AML-193 (cell line): ENCODE data around the gene MRTFB.

Experiments
- DNase-seq, 2 experiments: peaks; one replicate each; lab custom pipeline; 2025; lab: John Stamatoyannopoulos, UW

MRTFB gene

DNA sequence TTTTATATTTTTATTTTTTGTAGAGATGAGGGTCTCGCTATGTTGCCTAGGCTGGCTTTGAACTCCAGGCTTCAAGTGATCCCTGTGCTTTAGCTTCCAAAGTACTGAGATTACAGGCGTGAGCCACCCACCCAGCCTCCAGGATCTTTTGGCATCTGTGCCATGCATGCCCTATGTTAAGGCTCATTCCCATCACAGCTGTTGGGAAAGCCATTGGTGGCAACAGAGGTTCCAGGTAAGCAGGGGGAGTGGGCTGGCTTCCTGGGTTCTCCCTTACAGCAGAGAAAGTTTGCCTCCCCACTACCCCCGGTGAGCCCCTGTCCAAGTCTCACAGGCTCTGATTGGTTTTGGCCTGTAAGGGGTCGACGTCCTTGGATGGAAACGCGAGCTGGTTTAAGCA lies 8.9 kb upstream of the MRTFB start:
- DNase-seq, result no peak

DNA sequence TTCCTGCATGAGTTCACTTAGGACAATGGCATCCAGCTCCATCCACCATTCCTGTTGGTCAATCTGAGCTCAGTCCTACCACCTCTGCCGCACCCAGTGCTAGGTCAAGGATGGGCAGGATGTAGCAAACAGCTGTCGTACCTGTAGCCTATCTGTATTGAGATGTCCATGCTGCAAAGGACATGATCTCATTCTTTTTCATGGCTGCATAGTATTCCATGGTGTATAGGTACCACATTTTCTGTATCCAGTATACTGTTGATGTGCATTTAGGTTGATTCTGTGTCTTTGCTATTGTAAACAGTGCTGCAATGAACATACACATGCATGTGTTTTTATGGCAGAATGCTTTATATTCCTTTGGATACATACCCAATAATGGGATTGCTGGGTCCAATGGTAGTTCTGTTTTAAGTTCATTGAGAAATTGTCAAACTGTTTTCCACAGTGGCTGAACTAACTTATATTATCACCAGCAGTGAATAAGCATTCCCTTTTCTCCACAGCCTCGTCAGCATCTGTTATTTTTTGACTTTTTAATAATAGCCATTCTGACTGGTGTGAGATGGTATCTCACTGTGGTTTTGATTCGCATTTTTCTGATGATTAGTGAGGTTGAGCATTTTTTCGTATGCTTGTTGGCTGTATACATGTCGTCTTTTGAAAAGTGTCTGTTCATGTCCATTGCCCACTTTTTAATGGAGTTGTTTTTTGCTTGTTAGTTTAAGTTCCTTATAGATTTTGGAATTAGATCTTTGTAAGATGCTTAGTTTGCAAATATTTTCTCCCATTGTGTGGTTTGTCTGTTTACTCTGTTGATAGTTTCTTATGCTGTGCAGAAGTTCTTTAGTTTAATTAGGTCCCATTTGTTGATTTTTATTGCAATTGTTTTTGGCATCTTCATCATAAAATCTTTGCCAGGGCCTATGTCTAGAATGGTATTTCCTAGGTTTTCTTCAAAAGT lies 7.2 kb upstream of the MRTFB start:
- DNase-seq, result no peak

DNA sequence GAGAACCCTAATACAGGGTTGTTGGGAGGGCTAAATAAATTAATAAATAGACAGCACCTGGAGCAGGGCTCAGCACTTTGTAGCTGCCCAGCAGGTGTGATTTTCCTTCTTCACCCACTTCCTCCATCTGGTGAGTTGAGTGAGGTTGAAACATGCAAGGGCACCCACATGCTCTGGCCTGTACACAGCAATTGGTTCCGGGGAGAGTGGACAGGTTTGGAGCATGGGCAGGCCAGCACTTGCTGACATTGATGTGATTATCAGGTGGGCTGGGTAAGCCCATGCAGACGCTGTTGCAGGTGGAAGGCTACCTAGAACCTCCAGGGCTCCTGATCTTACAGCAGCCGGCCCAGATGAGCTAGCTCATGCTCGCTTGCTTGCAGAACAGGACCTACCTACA lies 1.3 kb upstream of the MRTFB start:
- no peak for DNase-seq

DNA sequence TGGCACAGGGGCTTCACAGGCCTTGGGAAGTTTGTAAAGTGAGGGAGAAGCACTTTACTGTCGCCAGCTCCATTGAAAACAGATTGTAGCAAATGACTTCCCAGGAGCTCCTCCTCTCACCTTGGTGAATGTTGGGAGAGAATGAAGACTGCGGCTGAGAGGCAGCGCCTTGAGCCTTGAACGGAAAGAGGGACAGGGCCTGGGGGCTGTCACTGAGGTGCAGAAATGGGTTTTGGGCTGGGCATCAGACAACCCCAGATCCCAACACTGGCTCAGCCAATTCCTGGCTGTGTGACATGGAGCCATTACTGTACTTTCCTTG lies 603 bp upstream of the MRTFB start:
- no peak for DNase-seq

DNA sequence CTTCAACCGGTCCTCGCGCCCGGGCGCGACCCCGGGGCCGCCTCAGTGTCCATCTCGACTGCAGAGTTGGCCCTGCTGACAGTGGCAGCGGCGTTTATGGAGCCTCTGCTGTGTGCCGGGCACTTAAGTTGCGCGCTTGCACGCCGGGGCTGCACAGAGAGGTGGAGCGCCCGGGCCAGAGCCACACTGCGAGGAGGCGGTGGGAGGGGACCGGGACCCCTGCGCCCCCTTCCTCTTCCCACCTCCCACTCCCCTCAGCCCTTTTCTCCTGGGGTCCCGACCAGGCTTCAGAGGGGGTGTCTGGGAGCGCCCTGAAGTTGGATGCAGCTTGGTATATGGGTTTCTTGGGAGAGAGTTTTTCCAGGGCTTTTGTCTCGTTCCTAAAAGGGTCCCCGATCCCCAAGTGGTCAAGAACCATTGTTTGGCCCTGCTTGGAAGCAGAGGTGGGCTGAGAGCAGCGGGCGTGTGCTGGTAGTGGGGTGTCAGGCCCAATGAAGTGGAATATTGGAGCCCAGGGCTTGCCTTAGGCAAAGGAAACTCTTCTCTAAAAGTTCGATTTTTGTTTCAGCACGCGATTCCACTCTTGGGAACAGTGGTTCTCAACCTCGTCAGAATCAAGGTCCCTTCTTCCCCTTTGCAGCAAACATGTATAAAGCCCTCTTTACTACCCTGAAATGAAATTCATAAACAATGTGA lies 605 bp downstream of the MRTFB start:
- no peak for DNase-seq

DNA sequence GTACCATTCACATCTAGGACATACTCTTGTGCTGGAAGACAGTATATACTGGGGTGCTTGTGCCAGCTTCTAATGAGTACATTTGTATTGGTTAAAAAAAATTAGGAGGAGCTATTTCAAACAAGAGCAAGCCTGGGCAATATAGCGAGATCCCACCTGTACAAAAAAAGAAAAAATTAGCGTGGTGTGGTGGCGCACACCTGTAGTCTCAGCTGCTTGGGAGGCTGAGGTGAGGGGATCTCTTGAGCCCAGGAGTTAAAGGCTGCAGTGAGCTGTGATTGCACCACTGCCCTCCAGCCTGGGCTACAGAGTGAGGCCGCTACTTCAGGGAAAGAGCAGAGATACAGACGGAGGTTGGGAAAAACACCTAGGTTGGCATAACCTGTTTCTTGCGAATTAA lies 1.2 kb downstream of the MRTFB start:
- DNase-seq, result no peak

DNA sequence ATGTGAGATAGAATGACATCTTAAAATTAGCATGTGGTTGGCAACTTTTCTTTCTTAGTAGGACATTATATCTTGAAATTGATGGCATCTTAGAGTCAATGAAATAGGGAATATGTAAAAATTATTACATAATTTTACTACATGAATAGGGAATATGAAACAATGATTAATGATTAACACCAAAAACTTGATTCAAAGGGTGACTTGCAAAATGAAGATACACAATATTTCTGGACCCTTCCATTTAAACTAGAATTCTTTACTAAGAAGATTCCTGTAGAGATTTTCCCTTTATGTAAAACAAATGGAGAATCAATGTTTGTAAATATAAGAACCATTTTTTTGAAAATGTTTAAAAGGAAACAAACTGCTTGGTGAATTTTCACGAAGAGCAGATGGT lies 3.4 kb downstream of the MRTFB start:
- no peak for DNase-seq

DNA sequence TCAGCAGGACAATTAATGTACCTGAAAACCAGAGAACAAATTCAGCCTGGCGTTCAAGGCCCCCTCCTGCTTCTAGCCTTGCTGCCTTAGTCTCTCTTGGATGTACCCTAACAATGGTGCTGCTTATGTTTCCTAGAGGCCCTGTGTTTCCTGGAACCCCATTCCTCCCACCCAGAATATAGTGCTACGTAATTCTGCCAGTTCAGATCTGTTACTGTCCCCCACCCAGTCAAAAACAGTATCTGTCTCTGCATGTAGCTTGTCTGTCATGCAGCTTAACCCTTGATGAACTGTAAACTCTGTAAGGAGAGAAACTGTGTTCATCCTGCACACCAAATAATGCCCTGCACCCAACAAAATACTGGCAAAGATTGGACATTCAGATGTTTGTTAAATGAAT lies 6.8 kb downstream of the MRTFB start:
- DNase-seq, result no peak

DNA sequence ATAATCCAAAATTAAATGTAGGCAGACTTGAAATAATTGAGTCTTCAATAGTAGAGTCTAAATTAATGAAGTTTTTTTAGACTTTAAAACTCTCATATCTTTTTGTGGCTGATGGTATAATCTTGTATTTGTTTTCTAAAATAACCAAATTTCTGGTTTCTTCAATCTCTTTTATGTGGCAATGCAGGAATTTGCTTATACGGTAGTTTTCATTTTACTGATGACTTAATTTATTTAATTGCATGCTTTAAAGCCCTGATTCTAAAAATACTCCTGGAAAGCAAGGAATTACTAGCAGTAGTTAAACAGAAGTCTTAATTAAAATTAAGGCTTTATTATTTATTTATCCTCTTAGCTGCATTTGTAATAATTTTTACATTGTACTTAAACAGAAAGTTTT lies 15.4 kb downstream of the MRTFB start:
- DNase-seq, result no peak

DNA sequence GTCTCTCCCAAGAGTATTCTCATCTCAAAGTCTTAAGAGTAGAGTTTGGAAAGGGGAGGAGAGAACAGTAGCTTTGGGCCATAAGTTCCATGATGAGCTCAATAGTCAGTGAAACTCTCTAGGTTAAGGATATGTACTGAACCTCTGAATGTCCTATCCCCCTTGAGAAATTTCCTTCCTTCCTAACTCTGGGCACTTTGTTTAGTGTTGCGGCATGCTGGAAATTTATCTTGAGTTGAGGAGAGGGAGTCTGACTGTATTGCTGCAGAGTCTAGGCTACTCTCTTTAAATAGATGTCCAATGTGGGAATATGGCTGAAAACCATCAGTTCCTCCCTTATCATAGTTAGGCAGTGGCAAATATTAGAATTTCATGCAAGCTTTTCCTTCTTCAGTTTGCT lies 16.1 kb downstream of the MRTFB start:
- DNase-seq, result no peak

DNA sequence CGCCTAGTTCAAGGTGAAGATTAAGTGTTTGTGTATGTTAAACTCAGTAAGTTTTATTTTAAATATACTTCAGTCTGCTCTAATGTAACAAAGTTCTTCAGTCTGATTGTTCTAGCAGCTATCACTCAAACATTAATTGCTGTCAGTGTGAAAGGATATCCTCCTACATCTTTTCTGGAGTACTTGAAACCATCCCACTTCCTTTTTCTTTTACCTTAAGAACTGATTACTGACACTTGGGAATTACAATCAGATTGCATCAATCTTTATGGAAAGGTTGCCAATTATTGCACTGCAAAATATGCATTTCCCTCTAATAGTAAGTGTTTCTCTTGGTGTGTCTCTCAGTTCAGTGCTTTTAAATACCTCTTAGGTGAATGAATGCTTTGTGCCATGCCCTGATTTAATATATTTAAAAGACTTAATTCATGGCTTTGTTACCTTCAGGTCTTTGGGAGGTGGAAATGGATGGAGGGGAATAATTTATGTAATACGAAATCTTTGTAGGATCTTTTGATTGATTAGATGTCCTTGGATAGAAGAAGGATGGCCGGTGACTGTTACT lies 16.6 kb downstream of the MRTFB start:
- no peak for DNase-seq

DNA sequence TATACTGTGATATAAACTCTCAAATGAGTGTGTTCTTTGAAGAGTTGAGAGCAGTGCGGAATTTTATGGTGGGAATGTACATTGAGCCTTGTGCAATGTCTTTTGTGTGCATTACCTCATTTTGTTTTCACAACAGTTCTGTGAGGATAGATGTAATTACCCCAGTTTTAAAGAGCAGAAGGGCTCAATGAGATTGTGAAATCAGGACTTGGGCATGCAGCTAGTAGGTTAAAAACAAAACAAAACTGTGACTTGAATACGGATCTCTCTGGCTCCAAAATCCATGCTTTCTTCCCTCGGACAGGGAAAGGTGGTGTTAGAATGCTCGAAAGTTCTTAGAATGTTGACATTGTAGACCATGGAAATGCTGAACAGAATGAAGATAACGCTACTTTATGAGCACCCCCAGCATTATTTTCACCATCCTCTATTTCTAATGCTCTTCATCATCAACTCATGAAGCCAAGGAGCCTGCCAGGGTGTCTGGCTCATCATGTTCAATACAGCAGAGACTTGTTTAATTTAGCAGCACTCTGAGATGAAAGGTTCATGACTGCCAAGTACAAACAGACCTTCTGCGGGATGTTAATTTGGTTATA lies 17.1 kb downstream of the MRTFB start:
- no peak for DNase-seq

DNA sequence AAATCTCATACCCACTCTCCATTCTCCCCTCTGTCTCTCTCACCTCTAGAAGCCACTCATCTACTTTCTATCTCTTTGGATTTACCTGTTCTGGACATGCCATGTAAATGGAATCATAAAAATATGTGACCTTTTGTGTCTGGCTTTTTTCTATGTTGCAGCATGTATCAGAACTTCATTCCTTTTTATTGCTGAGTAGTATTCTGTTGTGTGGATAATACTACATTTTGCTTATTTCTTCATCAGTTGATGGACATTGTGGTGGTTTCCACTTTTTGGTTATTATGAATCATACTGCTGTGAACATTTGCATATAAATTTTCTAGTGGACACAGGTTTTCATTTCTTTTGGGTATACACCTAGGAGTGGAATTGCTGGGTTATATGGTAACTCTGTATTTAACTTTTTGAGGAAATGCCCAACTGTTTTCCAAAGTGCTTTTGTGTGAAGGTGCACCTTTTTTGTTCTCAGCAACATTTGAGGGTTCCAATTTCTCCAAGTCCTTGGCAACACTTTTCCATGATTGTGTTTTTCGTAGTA lies 18.2 kb downstream of the MRTFB start:
- DNase-seq, result no peak

DNA sequence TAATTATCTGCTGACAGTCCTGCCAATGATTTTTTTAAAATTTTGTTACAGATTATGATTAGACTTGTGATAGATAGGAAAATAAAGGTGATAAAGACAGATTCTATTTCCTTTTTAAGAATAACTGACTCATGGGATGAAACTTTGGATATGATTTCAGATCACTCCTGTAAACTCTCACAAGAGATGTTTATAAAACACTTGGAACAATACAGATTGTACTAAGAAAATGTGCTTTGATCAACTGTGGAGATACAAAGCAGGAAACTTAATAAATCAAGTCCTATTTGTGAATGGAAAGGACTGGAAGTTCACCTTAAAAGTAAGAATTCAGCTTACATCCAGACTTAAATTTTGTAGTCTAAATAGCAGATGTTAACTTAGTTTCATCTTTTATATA lies 21.4 kb downstream of the MRTFB start:
- DNase-seq, result no peak

DNA sequence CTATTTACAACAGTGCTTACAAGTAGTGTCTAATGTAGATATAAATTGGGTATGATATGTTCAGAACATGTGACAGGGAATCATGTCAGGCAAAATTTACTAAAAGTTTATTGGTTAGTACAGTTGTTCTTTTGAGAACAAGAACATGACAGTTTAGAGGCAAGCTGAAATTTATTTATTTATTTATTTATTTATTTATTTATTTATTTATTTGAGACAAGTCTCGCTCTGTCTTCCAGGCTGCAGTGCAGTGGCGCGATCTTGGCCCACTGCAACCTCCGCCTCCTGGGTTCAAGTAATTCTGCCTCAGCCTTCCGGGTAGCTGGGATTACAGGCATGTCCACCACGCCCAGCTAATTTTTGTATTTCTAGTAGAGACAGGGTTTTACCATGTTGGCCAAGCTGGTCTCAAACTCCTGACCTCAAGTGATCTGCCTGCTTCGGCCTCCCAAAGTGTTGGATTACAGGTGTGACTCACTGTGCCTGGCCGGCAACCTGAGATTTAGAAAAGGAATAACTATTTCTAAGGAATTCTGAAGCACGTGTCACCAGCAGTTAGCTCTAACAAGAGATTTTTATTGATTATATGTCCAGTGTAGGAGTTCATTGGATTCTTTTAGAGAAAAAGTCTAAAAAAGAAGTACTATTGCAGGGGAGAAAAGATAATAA lies 24.9 kb downstream of the MRTFB start:
- no peak for DNase-seq

DNA sequence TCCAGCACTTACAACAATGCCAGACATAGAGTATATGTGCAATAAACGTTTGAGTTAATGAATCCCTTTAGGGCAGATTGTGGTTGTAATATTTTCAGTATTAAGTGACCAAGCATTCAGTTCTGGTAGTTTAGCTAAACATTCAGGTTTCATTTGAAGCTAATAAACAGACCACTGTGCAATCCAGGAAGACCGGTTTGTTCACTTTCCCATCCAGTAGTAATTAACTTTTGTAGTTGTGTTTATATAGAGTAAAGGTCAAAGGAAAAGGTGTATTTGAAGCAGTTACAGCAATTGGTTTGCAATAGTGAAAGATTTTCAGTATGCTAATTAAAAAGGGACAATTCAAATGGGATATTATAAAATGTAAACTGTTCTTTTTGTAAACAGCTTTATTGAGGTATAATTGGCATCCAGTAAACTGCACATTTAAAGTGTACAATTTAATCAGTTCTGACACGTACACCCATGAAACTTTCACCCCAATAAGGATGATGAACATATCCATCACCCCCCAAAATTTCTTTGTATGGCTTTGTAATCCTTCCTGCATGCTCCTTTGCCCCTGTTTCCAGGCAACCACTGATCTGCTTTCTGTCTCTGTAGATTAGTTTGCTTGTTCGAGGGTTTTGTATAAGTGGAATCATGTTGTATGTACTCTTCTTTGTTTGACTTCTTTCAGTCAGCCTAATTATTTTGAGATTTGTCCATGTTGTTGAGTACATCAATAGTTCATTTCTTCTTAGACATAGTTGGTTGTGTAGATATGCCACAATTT lies 26.3 kb downstream of the MRTFB start:
- no peak for DNase-seq

DNA sequence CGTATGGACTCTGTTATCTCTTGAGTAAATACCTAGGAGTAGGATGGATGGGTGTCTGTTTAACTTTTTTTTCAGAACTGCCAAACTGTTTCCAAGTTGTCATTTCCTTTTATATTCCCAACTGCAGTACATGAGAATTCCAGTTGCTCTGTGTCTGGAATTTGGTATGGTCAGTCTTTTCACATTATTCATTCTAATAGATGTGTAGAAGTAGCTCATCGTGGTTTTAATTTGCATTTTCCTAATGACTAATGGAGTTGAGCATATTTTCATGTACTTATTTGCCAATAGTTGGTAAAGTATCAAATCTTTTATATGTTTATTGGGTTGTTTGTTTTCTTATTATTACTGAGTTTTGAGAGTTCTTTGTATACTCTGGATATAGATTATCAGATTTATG lies 27.0 kb downstream of the MRTFB start:
- no peak for DNase-seq

DNA sequence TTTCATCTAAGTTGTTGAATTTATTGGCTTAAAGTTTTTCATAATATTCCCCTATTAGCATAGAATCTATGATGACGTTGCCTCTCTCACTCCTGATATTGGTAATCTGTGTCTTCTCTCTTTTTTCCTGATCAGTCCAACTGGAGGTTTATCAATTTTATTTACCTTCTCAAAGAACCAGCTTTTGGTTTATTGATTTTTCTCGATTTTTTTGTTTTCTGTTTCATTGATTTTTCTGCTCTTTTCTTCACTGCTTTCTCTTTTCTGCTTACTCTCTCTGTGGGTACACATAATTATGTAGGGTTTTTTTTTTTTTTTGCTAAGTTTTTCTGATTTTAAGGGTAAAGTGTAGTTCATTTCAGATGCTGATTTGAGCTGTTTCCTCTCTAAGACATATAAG lies 29.7 kb downstream of the MRTFB start:
- DNase-seq, result no peak

DNA sequence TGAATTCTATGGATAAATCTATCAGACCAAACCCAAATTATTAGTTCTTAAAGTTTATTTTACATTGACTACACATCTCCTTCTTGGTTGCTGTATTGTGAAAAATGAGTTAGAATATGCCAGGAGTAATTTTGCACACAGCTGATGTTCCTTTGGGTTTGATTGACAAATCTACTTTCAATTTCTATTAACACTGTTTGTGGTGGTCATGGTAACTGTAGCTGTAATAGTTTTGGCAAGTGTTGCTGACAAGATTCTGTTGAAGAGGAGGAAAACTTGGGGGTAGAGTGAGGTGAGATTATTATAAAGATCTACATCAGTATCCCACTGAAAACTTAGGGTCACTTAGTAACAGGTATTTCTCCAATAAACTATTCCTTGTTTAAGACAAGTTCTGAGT lies 30.3 kb downstream of the MRTFB start:
- DNase-seq, result no peak

DNA sequence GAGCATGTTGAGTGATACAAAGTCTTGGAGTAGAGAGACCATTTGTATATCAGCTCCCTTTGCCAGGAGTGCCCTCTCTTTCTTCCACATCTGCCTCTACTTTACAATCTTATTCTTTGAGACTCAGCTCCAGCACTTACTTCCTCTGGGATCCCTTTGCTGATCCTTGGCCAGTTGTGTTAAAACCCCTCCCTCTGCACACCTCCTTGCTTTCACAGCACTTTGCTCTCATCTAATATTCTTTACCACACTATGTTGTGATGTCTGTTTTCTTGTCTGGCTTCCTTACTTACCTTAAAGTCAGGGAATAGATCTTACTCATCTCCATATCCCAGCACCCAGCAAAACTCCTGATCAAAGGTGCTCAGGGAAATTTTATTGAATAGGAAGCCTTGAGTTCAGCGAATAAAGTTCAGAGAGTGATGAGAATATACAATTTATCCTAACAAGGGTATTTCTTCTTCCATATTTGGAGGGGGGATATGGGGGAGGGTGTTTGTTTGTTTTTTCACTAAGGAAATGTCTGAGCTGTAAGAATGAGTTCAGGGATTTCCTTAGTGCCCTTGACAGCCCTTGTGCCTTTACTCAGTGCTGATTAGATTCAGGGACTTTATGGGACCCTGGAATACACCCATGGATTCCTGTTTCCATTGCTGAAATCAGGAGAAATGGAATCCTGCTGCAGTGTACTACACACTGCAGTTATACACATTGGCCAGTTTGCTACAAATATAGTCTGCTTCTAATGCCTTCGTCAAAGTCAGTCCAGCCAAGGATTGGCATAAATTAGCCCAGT lies 32.0 kb downstream of the MRTFB start:
- no peak for DNase-seq
